GM18526 (cell line): ENCODE results near the gene PWWP3B.

Source experiments
- POLR2A ChIP-seq: IDR thresholded peaks from 3 replicates; pipeline ENCODE4 v1.6.1; 2011; ENCODE audit not compliant: insufficient read length; ENCODE audit errors: extremely low read depth

Gene PWWP3B

DNA sequence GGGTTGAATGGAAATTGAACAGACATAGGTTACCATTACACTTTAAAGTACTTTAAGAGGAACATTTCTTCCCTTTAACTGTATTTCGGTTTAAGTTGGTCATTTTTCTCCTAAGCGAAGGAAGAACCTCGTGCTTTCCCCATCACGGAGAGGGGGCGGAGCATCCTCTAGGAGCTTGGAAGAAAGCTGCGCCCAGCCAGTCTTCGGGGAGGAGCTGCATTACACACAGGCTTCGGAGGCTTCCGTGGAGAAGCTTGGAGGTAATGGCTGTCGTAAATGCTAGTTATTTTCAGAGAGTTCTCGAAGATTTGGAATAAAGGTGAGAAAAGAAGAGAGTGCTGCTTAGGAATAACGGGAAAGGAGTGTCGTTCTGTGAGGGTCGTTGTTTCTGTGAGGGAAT is at the start of gene PWWP3B:
Gene PWWP3B (plus strand): TSS at position 199 of the 400 bp plus-strand sequence. CDS start 37,128 bp downstream, outside the sequence.
- no peak for TF ChIP-seq POLR2A

- no peak for TF ChIP-seq POLR2A
Observed at GRCh38 chrX:106139048-106139447, 29.1 kb upstream of the PWWP3B start.

- TF ChIP-seq POLR2A, result no peak
Observed at GRCh38 chrX:106144755-106145639, 23.1 kb upstream of the PWWP3B start.

- no peak for TF ChIP-seq POLR2A
Observed at GRCh38 chrX:106150701-106151100, 17.4 kb upstream of the PWWP3B start.

GRCh38 chrX:106159861-106160282 is 8.2 kb upstream of the PWWP3B start:
- no peak for TF ChIP-seq POLR2A

GRCh38 chrX:106170318-106170717 is 2.2 kb downstream of the PWWP3B start:
- TF ChIP-seq POLR2A, result no peak

DNA sequence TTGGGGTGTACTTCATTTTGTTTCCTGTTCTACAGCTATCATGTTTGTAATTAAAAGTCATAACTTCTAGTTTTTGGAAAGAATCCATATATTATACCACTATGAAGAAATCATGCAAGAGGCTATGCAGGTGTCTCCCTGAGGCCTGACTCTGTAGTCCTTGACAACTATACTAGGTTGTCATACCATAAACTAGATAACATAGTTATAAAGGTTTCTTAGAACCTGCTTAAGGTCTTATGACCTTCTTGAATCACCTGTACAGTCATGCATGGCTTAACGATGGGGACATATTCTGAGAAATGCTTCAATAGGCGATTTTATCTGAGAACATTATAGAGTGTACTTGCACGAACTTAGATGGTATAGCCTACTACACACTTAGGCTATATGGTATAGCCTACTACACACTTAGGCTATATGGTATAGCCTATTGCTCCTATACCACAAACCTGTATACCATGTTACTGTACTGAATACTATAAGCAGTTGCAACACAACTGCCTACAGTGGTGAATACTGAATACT is 3.3 kb downstream of the PWWP3B start:
- no peak for TF ChIP-seq POLR2A

DNA sequence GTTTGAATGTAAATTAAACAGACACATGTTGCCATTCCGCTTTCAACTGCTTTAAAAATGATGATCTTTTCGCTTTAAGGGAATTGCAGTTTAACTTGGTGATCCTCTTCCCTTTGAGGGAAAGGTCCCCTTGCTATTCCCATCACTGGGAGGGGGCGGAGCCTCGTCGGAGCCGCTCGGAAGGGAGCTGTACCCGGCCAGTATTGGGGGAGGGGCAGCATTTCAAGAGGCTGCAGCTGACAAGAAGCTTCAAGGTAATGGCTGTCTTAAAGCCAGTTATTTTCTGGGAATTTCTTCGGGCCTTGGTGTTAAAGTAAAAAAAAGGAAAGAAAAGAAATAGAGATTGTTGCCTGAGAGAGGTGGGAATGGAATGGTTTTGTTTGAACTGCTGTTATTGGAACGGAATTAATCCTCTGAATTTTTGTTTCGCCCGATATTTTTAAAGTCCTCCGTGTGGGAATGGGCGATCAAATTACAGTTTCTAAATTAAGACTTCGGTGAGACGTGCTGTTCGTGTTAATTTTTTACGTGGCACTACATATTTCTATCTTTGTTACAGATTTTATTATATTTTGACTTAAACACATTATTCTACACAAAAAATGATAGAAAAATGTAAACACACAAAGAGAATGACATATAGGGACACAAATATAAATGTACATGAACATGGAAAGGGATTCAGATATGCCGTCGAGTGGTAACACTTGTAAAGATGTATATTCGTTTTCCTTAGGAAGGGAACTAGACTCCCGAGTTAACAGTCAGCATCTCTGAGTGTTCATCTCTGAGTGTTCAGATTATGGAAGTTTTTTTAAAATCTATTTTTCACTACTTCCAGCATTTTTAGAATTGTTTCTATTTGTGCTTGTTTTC is 9.2 kb downstream of the PWWP3B start:
- TF ChIP-seq POLR2A, result no peak

DNA sequence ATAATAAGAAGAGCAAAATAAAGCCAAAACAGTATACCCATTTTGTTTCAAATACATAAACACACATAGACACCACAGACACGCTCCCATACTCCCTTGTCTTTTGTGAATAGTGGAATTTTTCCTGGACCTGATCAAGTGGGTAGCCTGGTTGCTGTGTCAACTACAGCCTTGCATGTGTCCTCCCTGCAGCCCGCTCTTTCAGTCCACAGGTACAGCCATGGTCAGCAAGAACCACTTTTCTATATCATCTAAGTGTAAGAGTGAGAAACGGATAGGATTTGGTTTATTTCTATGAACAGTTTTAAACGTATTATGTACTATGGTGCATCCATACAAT is 9.8 kb downstream of the PWWP3B start:
- no peak for TF ChIP-seq POLR2A

DNA sequence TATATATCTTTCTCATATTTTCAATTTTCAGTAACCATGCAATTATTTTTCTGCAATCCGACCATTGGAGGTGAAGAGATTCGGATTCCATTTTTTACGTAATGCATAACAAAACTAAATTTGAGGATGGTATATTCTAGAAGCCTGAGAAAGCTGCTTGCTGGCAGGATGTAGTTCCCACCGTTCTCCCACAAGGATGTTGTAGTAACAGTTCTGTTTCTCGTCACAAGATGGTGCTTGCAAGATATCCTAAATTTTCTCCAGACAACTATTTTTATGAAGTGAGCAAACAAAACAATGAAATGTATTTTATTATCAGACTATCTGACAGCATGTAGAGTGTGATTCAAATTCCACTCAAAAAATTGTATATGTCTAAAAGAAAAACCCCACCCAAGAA is 10.7 kb downstream of the PWWP3B start:
- TF ChIP-seq POLR2A, result no peak

GRCh38 chrX:106201502-106202178 is 33.5 kb downstream of the PWWP3B start:
- no peak for TF ChIP-seq POLR2A

GRCh38 chrX:106203315-106203714 is 35.2 kb downstream of the PWWP3B start:
- TF ChIP-seq POLR2A, result no peak

DNA sequence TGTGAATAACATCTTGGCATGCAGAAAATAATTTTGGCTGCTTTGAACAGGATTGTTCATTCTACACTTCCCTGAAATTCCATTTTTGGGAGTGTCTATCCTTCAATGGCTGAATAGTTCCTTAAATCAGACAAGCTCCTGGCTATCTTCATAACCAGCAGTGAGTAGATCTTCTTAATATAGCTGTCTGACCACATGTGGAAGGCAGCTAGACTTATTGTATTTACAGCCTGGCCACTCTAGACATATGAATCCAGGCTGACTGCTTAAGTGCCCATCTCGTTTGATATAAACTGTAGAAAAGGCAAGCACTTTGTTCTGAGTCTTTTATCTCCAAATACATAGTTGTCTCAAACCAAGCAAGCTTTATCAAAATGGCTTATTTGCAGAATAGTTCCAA is 40.0 kb downstream of the PWWP3B start:
- no peak for TF ChIP-seq POLR2A
